IMR-90 (cell line): ENCODE results near the gene AP4M1. TPM values are rescaled to one million over a fixed set of nuclear protein-coding genes. Genes with fewer than 3 reads are reported as not detected.
"Not testable (repeated sequence)": the region's sequence is repeated elsewhere in the genome, so short reads cannot be mapped to it uniquely, and the experiment has no call there.

Source experiments
- ATAC-seq: fragments of 200-7000 bp; cut with Tn5 transposase; 2 replicates; pipeline ENCODE4 v1.9.1; 2020; ENCODE audit warnings: low read depth, mild to moderate bottlenecking, moderate library complexity
- BruUV-seq: library from RNA; stranded (reverse); fragments of 400-500 nt; replicated peaks from 2 replicates; lab custom pipeline; 2021; lab: Mats Ljungman, UMichigan
- CTCF ChIA-PET: fragments of 300-600 bp; formaldehyde crosslinking; extraction: SDS; loops from one replicate; lab custom pipeline; 2021; ENCODE audit warnings: antibody characterized with exemption; lab: Yijun Ruan, JAX
- POLR2A ChIA-PET: fragments of 300-600 bp; sonication (Branson Sonifier 250); formaldehyde crosslinking; loops from one replicate; lab custom pipeline; 2022; ENCODE audit warnings: antibody characterized with exemption; ENCODE audit not compliant: unreplicated experiment; lab: Charles Lee
- DNase-seq: peaks from one replicate; pipeline ENCODE4 v3.0.0; 2013
- H2AFZ ChIP-seq: replicated peaks from 2 replicates; pipeline ENCODE3; 2013; ENCODE audit warnings: low read length, mild to moderate bottlenecking; ENCODE audit not compliant: poor library complexity
- H2AK5ac ChIP-seq: 2 replicates; pipeline ENCODE4 v1.6.1; 2013; ENCODE audit warnings: low read depth, low read length, inconsistent platforms
- H2AK9ac ChIP-seq: replicated peaks from 2 replicates; pipeline ENCODE3; 2013; ENCODE audit warnings: mild to moderate bottlenecking, low read depth, low read length, moderate library complexity; ENCODE audit not compliant: poor library complexity
- H2BK120ac ChIP-seq: 2 replicates; pipeline ENCODE4 v1.6.1; 2013; ENCODE audit warnings: low read depth, low read length, inconsistent platforms
- H2BK15ac ChIP-seq: 3 replicates; pipeline ENCODE4 v1.6.1; 2013; ENCODE audit warnings: low read depth, low read length, inconsistent platforms
- H2BK20ac ChIP-seq: 2 replicates; pipeline ENCODE4 v1.6.1; 2013; ENCODE audit warnings: low read depth, mild to moderate bottlenecking, inconsistent platforms, low read length, moderate library complexity
- H2BK5ac ChIP-seq: 2 replicates; pipeline ENCODE4 v1.6.1; 2013; ENCODE audit warnings: mild to moderate bottlenecking, low read depth, low read length, inconsistent platforms; ENCODE audit not compliant: poor library complexity, severe bottlenecking
- H3K14ac ChIP-seq: replicated peaks from 2 replicates; pipeline ENCODE4 v1.6.1; 2013; ENCODE audit warnings: low read depth, low read length, inconsistent platforms
- H3K18ac ChIP-seq: 2 replicates; pipeline ENCODE4 v1.6.1; 2013; ENCODE audit warnings: low read depth, low read length, control low read depth
- H3K23ac ChIP-seq: 2 replicates; pipeline ENCODE4 v1.6.1; 2013; ENCODE audit warnings: low read depth, low read length, inconsistent platforms
- H3K27ac ChIP-seq: 2 replicates; pipeline ENCODE4 v1.5.1; 2013; ENCODE audit warnings: mild to moderate bottlenecking, control low read depth, low read length; ENCODE audit not compliant: insufficient read depth
- H3K27me3 ChIP-seq: 2 replicates; pipeline ENCODE4 v1.6.1; 2013; ENCODE audit warnings: low read length; ENCODE audit not compliant: control insufficient read depth, insufficient read depth
- H3K36me3 ChIP-seq: 2 replicates; pipeline ENCODE4 v1.6.1; 2013; ENCODE audit warnings: low read length, mixed read lengths; ENCODE audit not compliant: control insufficient read depth, insufficient read depth
- H3K4ac ChIP-seq: 2 replicates; pipeline ENCODE4 v1.6.1; 2013; ENCODE audit warnings: low read depth, low read length, inconsistent platforms
- H3K4me1 ChIP-seq: 2 replicates; pipeline ENCODE4 v1.6.1; 2013; ENCODE audit warnings: low read length, mixed read lengths; ENCODE audit not compliant: control insufficient read depth, insufficient read depth
- H3K4me2 ChIP-seq: 2 replicates; pipeline ENCODE4 v1.6.1; 2013; ENCODE audit warnings: low read depth, mild to moderate bottlenecking, control low read depth, low read length, moderate library complexity
- H3K4me3 ChIP-seq: 2 replicates; pipeline ENCODE4 v1.5.1; 2013; ENCODE audit warnings: low read depth, mild to moderate bottlenecking, control low read depth, low read length, moderate library complexity; ENCODE audit not compliant: insufficient read depth
- H3K56ac ChIP-seq: 2 replicates; pipeline ENCODE4 v1.6.1; 2013; ENCODE audit warnings: low read length, inconsistent platforms; ENCODE audit not compliant: insufficient read depth; ENCODE audit errors: extremely low read depth
- H3K79me1 ChIP-seq, 2 experiments: 2 replicates each; pipeline ENCODE4 v1.6.1; 2013; ENCODE audit warnings: low read length in 2 of 2, inconsistent platforms in 1 of 2, low read depth in 1 of 2
- H3K9ac ChIP-seq: 2 replicates; pipeline ENCODE4 v1.6.1; 2013; ENCODE audit warnings: low read depth, low read length, control low read depth
- H3K9me1 ChIP-seq: 2 replicates; pipeline ENCODE4 v1.6.1; 2013; ENCODE audit warnings: low read length, inconsistent platforms; ENCODE audit not compliant: insufficient read depth
- H3K9me3 ChIP-seq: 2 replicates; pipeline ENCODE4 v1.6.1; 2013; ENCODE audit warnings: low read length; ENCODE audit not compliant: control insufficient read depth, insufficient read depth
- H4K20me1 ChIP-seq: 2 replicates; pipeline ENCODE4 v1.6.1; 2013; ENCODE audit warnings: low read length, inconsistent platforms; ENCODE audit not compliant: insufficient read depth
- H4K5ac ChIP-seq: 2 replicates; pipeline ENCODE4 v1.6.1; 2013; ENCODE audit warnings: mild to moderate bottlenecking, low read depth, low read length, control low read depth
- H4K8ac ChIP-seq, 2 experiments: 2 replicates each; pipeline ENCODE4 v1.6.1; 2013; ENCODE audit warnings: low read depth in 2 of 2, low read length in 2 of 2, control low read depth in 1 of 2, inconsistent platforms in 1 of 2
- H4K91ac ChIP-seq: 2 replicates; pipeline ENCODE4 v1.6.1; 2013; ENCODE audit warnings: low read depth, low read length, inconsistent platforms; ENCODE audit not compliant: insufficient read depth
- WGBS, 2 experiments: methylation state at CpG; one replicate each; pipeline versions ENCODE4 v1.1.5 to v1.1.7; 2013; ENCODE audit warnings: missing lambda C conversion rate in 2 of 2; ENCODE audit not compliant: insufficient read length in 1 of 2; ENCODE audit errors: extremely low coverage in 2 of 2; 5-methylcytosine and 5-hydroxymethylcytosine counted together
- dilution Hi-C: fragments of 300-500 bp; cut with HindIII; formaldehyde crosslinking; loops from one replicate; pipeline ENCODE4 v1.14.3; 2018; ENCODE audit warnings: low sequenced_read_pairs; ENCODE audit not compliant: unreplicated experiment
- in situ Hi-C: fragments of 300-500 bp; cut with MboI; formaldehyde crosslinking; loops from 3 replicates; pipeline ENCODE4 v1.14.3; 2019; ENCODE audit warnings: low sequenced_read_pairs, inconsistent platforms, mixed read lengths
- intact Hi-C: fragments of 100-400 bp; cut with micrococcal nuclease; formaldehyde crosslinking; loops from 2 replicates; pipeline ENCODE4 v1.10.0; 2022
- polyA plus RNA-seq, 3 experiments: library from polyadenylated mRNA; depleted of rRNA; stranded (reverse); fragments of >200 nt; gene quantifications; 2 replicates each; pipeline ENCODE4 v1.2.3, GENCODE V29; 2012; ENCODE audit warnings: low replicate concordance in 1 of 3
- total RNA-seq: library from RNA; depleted of rRNA; stranded (reverse); fragments of >200 nt; gene quantifications from 2 replicates; pipeline ENCODE4 v1.2.3, GENCODE V29; 2012

AP4M1 gene
- total and polyA plus RNA-seq, 2 of the 4 experiments (the other 2 are of a cell fraction), result 21.1 to 21.4 TPM

DNA sequence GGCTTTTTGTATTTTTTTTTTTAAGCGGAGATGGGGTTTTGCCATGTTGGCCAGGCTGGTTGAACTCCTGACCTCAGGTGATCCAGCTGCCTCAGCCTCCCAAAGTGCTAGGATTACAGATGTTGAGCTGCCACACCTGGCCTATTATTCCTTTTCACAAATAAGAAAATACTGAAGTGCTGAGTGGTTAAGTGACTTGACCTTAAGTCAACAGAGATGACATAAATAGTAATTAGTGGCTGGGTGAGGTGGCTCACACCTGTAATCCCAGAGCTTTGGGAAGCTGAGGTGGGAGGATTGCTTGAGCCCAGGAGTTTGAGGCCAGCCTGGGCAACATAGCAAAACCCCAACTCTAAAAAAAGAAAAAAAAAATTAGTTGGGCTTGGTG, 28.8 kb downstream of the AP4M1 start:
- H3K9me3 ChIP-seq, DNase-seq, H3K56ac ChIP-seq, H4K20me1 ChIP-seq, H3K4me1 ChIP-seq, ATAC-seq, H3K4me3 ChIP-seq, H3K4ac ChIP-seq, H3K36me3 ChIP-seq, H4K5ac ChIP-seq, POLR2A ChIA-PET, H3K14ac ChIP-seq, BruUV-seq, H3K4me2 ChIP-seq, H4K91ac ChIP-seq, H2BK5ac ChIP-seq, H2AK5ac ChIP-seq, H3K27ac ChIP-seq, H2BK15ac ChIP-seq, H4K8ac ChIP-seq, H3K9me1 ChIP-seq, H2BK20ac ChIP-seq, H3K18ac ChIP-seq, H3K23ac ChIP-seq, dilution Hi-C loops, H2AFZ ChIP-seq, H2BK120ac ChIP-seq, H2AK9ac ChIP-seq, H3K9ac ChIP-seq, H3K27me3 ChIP-seq: not testable (repeated sequence)
- CTCF ChIA-PET, result interaction anchor here (0.7 to 1.1 kb wide), 4 partner anchors 10 to 473 kb away, joined by 3 to 6 read pairs (median 3); partner anchors contain the start of gene GAL3ST4
- in situ Hi-C loops (loop anchor here (10.0 kb wide), 1 partner anchor 215 kb away; no protein-coding TSS in a partner anchor), intact Hi-C loops (loop anchor here (2.0 to 5.0 kb wide), 2 partner anchors 135 to 218 kb away; no protein-coding TSS in a partner anchor)
- WGBS, 2 experiments, result no CpG with 5 or more reads among the region's 1 CpG
- H3K79me1 ChIP-seq, result peaks cover 10 to 31% of the 10 kb centered on the region in 2 experiments; a peak in 3 of 4 replicates
